Neutrophil (primary cell): ENCODE results near the gene ETFB.

Experiments
- H3K27ac ChIP-seq: fragments of 200-600 bp; sonication (generic); 2 replicates; pipeline ENCODE4 v1.5.1; 2016; ENCODE audit warnings: mild to moderate bottlenecking, moderate library complexity
- H3K27me3 ChIP-seq: fragments of 200-600 bp; sonication (generic); 2 replicates; pipeline ENCODE4 v1.6.0; 2016; ENCODE audit warnings: mild to moderate bottlenecking
- H3K36me3 ChIP-seq: fragments of 200-600 bp; sonication (generic); 2 replicates; pipeline ENCODE4 v1.5.1; 2017
- H3K4me1 ChIP-seq, 2 experiments: fragments of 200-600 bp in 1 of 2; sonication (generic) in 1 of 2; 1 replicate in 1 of 2; 2 replicates in 1 of 2; pipeline versions ENCODE4 v1.5.1 to v1.6.1; 2013 to 2016; ENCODE audit warnings: low read depth in 1 of 2, low read length in 1 of 2, mild to moderate bottlenecking in 1 of 2, moderate library complexity in 1 of 2; ENCODE audit not compliant: control insufficient read depth in 1 of 2, insufficient read depth in 1 of 2
- H3K4me3 ChIP-seq, 2 experiments: fragments of 200-600 bp in 1 of 2; sonication (generic) in 1 of 2; 1 replicate in 1 of 2; 2 replicates in 1 of 2; pipeline ENCODE4 v1.5.1; 2013 to 2016; ENCODE audit warnings: low read depth in 1 of 2, low read length in 1 of 2, mild to moderate bottlenecking in 1 of 2, moderate library complexity in 1 of 2
- H3K9me3 ChIP-seq: fragments of 200-600 bp; sonication (generic); 2 replicates; pipeline ENCODE4 v1.5.1; 2016
- TF ChIP-seq, protein P1 (sequence below): fragments of 200-600 bp; sonication (generic); IDR thresholded peaks from 2 replicates; pipeline ENCODE4 v1.5.1; 2016; ENCODE audit warnings: antibody characterized with exemption

The ETFB gene

DNA sequence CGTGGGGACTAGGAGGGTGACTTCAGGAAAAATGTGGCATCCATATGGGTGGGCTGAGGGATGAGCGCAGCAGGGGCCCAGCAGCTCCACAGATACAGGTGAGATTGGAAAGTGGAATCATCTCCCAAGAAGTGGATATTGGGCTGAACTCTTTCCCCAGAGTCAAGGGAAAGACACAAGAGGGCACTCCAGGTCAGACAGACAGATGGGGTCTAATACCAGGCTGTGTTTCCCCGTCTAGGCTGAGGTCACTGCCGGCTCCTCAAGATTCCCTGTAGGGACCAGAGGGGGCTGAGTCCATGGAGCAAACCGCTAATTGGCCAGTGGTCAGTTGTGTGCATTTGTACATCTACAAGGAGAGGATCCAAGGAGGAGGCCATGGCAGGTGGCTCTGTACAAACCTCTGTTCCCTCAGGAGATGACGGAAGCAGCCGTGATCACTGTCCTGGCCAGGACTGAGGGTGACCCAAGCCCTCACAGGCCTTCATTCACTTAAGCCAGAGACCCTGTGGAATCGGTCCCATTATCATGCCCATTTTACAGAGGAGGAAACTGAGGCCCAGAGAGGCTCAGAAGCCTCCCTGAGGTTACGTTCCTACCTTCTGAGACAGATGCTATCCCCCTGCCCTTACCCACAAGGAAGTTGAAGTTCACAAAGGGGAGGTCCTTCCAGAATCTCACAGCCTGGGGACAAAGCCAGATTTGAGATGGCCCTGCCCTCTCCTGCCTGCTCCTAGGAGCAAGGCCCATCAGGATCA is 69.7 kb downstream of the ETFB start:
- Histone ChIP-seq H3K9me3 (no peaks in the 10 kb centered on the region), H3K27me3 (peaks cover 17% of the 10 kb centered on the region), H3K36me3 (no peaks in the 10 kb centered on the region), H3K4me3 (no peak overlapping the region), H3K27ac (no peak overlapping the region), H3K4me1 (no peaks in the 10 kb centered on the region)
- TF ChIP-seq, protein P1, sequence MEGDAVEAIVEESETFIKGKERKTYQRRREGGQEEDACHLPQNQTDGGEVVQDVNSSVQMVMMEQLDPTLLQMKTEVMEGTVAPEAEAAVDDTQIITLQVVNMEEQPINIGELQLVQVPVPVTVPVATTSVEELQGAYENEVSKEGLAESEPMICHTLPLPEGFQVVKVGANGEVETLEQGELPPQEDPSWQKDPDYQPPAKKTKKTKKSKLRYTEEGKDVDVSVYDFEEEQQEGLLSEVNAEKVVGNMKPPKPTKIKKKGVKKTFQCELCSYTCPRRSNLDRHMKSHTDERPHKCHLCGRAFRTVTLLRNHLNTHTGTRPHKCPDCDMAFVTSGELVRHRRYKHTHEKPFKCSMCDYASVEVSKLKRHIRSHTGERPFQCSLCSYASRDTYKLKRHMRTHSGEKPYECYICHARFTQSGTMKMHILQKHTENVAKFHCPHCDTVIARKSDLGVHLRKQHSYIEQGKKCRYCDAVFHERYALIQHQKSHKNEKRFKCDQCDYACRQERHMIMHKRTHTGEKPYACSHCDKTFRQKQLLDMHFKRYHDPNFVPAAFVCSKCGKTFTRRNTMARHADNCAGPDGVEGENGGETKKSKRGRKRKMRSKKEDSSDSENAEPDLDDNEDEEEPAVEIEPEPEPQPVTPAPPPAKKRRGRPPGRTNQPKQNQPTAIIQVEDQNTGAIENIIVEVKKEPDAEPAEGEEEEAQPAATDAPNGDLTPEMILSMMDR: no peak

DNA sequence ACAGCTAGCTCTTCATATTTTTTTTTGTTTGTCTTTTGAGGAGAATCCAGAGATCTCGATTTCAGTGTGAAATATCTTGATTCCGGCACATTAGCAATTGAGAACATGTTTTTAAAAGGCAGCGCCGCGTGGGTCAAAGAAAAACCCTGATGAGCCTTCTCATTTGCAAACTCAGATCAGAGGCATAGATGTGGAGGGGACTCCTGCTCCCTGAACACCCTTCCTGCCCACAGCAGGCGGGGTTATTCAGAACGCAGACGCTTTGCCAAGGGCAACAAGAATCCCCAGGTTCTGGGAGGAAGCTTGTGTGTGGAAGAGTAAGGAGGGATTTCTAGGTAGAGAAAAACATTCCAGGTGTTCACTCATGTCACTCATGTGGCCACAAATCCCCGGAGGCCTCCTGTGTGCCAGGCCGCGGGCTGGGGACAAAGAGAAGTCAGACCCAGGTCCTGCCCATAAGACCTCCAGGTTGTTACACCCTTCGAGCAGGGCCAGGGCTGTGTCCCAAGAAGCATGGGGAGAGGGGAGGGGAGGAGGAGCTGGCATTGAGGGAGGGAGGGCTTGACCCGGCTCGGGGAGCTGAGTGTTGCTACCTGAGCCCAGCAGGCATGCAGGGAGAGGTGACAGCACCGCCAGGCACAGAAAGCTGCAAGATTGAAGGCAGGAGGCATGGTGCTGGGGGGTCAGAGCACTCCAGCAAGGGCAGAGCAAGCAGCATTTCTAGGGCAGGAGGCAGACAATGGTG is 70.6 kb downstream of the ETFB start:
- H3K27me3 ChIP-seq: peaks cover 13% of the 10 kb centered on the region
- no peaks in the 10 kb centered on the region for H3K36me3 ChIP-seq
- no peaks in the 10 kb centered on the region for H3K9me3 ChIP-seq
- H3K27ac ChIP-seq: no peak overlapping the region
- no peaks in the 10 kb centered on the region for H3K4me1 ChIP-seq
- TF ChIP-seq, protein P1: no peak
- no peak overlapping the region for H3K4me3 ChIP-seq
